ENCODE data around the gene ESD.

ESD gene, protein sequence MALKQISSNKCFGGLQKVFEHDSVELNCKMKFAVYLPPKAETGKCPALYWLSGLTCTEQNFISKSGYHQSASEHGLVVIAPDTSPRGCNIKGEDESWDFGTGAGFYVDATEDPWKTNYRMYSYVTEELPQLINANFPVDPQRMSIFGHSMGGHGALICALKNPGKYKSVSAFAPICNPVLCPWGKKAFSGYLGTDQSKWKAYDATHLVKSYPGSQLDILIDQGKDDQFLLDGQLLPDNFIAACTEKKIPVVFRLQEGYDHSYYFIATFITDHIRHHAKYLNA

GRCh38 chr13:46796515-46797474 lies at the start of gene ESD:
Gene ESD, minus strand, starts transcription at chr13:46797161. Its CDS starts 5,748 bp downstream, at chr13:46791413.
- peak within 1 kb of the TSS; percentile 81 for H3K4me3 ChIP-seq (ENCODE audit: control insufficient read depth, low read depth, low read length)
- TF ChIP-seq, protein P1, sequence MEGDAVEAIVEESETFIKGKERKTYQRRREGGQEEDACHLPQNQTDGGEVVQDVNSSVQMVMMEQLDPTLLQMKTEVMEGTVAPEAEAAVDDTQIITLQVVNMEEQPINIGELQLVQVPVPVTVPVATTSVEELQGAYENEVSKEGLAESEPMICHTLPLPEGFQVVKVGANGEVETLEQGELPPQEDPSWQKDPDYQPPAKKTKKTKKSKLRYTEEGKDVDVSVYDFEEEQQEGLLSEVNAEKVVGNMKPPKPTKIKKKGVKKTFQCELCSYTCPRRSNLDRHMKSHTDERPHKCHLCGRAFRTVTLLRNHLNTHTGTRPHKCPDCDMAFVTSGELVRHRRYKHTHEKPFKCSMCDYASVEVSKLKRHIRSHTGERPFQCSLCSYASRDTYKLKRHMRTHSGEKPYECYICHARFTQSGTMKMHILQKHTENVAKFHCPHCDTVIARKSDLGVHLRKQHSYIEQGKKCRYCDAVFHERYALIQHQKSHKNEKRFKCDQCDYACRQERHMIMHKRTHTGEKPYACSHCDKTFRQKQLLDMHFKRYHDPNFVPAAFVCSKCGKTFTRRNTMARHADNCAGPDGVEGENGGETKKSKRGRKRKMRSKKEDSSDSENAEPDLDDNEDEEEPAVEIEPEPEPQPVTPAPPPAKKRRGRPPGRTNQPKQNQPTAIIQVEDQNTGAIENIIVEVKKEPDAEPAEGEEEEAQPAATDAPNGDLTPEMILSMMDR (IDR thresholded peaks at IDR 0.05; ENCODE audit: control insufficient read depth, insufficient read depth, low read depth, low read length, missing control alignments), result no peak
- peak; percentile 52 for DNase-seq (ENCODE audit: low read depth)

GRCh38 chr13:46846726-46847125 lies 49.8 kb upstream of the ESD start:
- no peak for DNase-seq (ENCODE audit: low read depth)
- TF ChIP-seq, protein P1 (IDR thresholded peaks at IDR 0.05; ENCODE audit: control insufficient read depth, insufficient read depth, low read depth, low read length, missing control alignments), result no peak
- no peak overlapping the region for H3K4me3 ChIP-seq (ENCODE audit: control insufficient read depth, low read depth, low read length)

GRCh38 chr13:46845146-46845545 lies 48.2 kb upstream of the ESD start:
- TF ChIP-seq, protein P1 (IDR thresholded peaks at IDR 0.05; ENCODE audit: control insufficient read depth, insufficient read depth, low read depth, low read length, missing control alignments), result no peak
- DNase-seq (ENCODE audit: low read depth), result no peak
- H3K4me3 ChIP-seq (ENCODE audit: control insufficient read depth, low read depth, low read length), result no peak overlapping the region

DNA sequence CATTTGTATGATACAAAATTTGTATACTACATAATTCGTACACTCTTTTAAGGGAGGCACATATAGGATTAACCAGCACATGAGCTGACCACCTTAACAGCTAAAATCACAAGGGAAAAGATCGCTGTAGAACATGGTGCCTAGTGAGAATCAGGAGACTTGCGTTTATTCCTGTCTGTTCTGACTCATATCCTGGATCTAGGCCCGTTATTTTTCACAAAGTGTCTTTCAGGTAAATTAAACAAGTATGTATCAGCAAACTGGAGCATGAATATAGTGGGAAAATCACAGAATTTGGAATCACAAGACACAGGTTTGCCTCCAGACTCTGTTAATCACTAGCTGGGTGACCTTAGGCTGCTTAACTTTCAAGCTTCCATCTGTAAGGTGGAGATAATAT lies 47.5 kb upstream of the ESD start:
- H3K4me3 ChIP-seq (ENCODE audit: control insufficient read depth, low read depth, low read length), result no peak overlapping the region
- TF ChIP-seq, protein P1 (IDR thresholded peaks at IDR 0.05; ENCODE audit: control insufficient read depth, insufficient read depth, low read depth, low read length, missing control alignments), result no peak
- DNase-seq (ENCODE audit: low read depth), result no peak

DNA sequence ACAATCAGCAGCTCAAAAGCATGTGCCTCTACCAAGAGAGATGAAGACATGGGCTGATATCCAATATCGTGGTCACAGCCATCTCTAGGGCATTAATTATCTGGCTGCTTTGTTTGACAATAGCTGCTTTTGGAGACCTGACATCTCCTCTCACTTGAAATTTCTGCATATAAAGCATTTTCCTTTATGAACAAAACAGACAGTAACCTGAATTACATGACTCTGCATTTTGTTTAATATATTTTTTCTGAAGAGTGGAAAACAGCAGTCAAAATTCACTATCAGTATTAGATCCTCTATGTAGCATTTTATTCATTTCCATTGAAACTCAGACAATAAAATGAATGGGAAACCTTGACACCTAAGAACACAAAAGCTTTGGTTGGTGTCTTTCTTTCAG lies 42.4 kb upstream of the ESD start:
- no peak for DNase-seq (ENCODE audit: low read depth)
- TF ChIP-seq, protein P1 (IDR thresholded peaks at IDR 0.05; ENCODE audit: control insufficient read depth, insufficient read depth, low read depth, low read length, missing control alignments), result no peak
- no peak overlapping the region for H3K4me3 ChIP-seq (ENCODE audit: control insufficient read depth, low read depth, low read length)

DNA sequence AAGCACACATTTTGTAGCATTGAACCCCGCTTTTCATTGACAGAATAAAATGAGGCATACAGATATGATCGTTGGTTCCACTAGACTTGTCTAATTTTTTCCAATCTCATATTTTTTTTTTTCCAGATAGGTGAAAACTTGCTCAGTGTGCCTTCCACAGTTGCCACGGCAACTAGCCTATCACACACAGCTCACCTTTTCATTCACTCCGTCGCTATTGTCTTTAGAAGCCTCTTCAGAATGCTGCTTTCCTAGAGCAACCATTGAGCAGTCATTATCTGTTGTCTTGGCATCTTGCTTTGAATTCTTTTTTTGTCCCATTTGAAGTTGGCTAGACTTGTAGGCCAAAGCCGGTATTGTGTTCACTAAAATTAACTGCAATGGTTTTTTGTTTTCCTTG lies 37.7 kb upstream of the ESD start:
- TF ChIP-seq, protein P1 (IDR thresholded peaks at IDR 0.05; ENCODE audit: control insufficient read depth, insufficient read depth, low read depth, low read length, missing control alignments), result no peak
- DNase-seq (ENCODE audit: low read depth), result no peak
- no peak overlapping the region for H3K4me3 ChIP-seq (ENCODE audit: control insufficient read depth, low read depth, low read length)
